NCI-H1092 (cell line): ENCODE measurements around the gene R3HDM4.
"Not testable (repeated sequence)": the region's sequence is repeated elsewhere in the genome, so short reads cannot be mapped to it uniquely, and the experiment has no call there.

Experiments
- DNase-seq: peaks from one replicate; lab custom pipeline; 2025; lab: John Stamatoyannopoulos, UW

Gene R3HDM4

DNA sequence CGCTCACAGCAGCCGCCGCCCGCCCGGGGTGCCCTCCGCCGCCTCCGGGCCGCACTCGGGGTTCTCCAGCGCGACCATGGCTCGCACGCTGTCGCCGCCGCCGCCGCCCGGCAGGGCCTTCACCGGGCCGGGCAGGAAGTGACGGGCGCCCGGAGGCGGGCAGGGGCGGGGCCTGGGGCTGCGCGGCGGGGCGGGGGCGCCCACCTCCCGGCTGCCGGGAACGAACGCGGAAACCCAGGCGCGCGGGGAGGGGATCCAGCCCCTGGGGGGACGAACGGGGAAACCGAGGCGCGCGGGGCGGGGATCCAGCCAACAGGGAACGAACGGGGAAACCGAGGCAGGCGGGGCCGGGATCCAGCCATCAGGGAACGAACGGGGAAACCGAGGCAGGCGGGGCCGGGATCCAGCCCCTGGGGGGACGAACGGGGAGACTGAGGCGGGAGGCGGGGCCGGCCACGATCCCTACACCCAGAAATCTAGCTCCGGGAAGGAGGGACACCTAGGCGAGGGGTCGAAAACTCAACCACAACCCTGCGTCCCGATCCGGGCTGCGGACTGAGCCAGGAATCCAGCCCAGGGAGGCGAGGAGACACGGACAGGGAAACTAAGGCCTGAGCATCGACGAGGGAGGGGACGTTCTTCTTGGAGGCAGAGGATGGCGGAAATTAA is at the start of gene R3HDM4:
Gene R3HDM4 (minus strand): TSS at position 140 of the 669 bp plus-strand sequence. CDS start 62 bp downstream, at position 78.
- peak; percentile 35 for DNase-seq

DNA sequence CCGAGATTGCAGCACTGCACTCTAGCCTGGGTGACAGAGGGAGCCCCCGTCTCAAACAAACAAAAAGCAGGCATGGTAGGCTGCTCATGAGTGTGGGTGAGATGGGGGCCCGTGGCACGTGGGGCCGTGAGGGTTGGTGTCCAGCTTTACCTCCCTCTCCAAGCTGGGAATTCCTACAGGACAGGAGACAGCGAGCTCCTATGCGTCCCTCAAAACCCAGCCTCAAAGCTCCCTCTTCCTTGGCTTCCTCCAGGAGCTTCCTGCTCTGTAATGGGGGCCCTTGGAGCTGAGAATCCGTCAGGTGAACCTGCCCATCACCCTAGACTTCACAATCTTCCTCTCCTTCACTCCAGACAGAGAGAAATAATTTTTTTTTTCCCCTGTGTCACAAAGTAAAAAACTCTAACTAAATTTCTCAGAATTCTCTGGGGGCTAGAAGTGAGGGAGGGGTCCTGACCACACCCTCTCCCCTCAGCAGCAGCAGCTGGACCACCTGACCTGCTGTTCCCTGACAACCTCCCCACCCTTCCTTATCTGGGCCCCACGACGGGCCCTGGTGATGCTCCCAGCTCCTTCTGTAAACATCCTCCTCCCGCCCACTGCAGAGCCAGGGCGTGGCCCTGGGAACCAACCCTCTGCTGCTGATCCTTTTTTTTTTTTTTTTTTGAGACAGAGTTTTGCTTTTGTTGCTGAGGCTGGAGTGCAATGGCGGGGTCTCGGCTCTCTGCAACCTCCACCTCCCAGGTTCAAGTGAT is 49.0 kb upstream of the R3HDM4 start:
- DNase-seq, result no peak

DNA sequence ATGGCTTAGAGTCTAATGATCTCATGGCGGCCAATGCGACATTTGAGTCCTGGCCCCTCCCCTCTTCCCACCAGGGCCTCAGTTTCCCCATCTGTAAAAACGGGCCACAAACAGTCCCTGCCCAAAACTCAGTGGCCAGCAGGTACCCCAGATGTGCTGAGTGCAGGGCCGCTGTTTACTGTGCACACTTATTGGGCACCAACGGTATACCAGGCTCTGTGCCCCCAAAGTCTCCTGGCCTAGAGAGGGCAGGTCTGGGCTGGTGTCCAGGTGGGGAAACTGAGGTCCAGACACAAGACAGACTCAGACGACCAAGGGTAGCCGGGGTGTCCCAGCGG is 47.6 kb upstream of the R3HDM4 start:
- DNase-seq, result no peak

DNA sequence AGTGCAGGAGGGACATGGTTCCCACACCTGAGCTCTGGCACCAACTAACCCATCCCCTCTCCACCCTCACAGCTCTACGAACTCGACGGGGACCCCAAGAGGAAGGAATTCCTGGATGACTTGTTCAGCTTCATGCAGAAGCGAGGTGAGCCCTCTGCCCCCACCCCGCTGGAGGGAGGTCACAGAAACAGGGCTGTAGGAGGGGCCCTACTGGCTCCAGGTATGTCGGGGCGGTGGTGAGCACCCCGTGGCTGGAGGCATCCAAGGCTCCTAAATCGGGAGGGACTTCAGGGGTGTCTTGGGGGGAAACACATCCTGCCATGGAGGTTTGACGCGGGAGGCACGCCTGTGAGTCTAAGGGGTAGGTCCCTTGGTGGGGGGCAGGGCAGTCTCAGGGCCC is 47.0 kb upstream of the R3HDM4 start:
- DNase-seq, result no peak

DNA sequence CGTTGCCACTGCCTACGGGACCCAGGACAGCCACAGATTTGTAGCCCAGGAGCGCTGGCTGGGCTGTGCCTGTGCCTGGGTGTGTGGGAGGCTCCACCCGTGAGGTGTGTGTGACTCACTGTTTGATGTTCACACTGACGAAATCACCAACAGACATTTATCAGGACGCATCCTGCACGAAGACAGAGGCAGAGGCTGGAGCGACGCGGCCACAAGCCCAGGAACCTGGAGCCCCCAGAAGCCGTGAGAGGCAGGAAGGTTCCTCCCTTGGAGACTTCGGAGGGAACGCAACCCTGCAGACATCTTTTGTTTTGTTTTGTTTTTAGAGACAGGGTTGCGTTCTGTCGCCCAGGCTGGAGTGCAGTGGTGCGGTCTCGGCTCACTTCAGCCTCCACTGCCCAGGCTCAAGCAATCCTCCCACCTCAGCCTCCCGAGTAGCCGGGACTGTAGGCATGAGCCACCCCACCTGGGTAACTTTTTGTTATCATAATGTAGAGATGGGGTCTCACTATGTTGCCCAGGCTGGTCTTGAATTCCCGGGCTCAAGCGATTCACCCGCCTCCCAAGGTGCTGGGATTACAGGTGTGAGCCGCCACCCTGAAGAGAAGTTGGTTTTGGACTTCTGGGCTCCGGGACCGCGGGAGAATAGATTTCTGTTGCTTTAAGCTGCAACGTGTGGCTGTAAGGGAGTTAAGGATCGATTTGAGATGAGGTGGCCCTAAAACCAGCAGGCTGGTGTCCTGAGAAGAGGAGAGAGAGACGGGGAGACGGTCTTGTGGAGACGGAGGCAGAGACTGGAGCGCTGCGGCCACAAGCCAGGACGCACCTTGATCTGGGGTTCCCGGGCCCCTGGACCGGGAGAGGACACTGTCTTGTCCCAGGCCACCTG is 46.2 kb upstream of the R3HDM4 start:
- no peak for DNase-seq

DNA sequence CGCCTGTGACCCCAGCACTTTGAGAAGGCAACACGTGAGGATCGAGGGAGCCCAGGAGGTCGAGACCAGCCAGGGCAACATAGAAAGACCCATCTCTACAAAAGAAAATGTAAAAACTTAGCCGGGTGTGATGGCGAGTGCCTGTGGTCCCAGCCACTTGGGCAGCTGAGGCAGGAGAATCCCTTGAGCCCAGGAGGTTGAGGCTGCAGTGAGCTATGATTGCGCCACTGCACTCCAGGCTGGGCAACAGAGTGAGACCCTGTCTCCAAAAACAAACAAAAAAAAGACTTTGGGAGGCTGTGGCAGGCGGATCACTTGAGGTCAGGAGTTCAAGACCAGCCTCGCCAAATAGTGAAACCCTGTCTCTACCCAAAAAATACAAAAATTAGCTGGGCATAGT is 44.6 kb upstream of the R3HDM4 start:
- not testable (repeated sequence) for DNase-seq

DNA sequence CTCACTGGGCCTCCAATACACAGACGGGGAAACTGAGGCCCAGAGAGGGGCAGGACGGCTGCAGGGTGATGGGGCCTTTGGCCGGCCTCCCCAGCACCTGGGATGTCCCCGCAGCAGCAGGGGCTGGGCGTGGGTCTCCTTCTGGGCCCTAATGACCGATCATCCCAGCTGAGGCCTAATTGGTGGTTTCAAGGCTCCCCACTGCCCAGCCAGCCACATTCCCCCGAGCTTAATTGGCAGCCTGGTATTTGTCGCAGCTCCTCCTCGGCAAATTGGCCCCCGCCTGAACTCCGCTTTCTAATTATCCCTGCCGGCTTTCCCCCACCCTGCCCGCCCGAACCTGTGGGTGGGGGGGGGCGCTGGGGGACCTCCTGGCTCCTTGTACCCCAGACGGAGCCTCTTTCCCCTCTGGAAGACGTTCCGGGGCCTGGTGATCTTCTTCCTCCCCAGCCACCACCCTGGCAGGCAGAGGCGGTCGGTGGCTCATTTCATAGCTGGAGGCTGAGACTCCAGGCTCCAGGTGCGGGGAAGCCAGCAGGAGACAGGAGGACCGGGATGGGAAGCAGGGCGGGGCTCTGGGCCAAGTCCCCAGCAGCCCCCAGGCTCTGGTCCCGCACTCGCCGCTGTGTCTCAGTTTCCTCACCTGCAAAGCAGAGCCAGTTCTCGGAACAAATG is 43.9 kb upstream of the R3HDM4 start:
- no peak for DNase-seq

DNA sequence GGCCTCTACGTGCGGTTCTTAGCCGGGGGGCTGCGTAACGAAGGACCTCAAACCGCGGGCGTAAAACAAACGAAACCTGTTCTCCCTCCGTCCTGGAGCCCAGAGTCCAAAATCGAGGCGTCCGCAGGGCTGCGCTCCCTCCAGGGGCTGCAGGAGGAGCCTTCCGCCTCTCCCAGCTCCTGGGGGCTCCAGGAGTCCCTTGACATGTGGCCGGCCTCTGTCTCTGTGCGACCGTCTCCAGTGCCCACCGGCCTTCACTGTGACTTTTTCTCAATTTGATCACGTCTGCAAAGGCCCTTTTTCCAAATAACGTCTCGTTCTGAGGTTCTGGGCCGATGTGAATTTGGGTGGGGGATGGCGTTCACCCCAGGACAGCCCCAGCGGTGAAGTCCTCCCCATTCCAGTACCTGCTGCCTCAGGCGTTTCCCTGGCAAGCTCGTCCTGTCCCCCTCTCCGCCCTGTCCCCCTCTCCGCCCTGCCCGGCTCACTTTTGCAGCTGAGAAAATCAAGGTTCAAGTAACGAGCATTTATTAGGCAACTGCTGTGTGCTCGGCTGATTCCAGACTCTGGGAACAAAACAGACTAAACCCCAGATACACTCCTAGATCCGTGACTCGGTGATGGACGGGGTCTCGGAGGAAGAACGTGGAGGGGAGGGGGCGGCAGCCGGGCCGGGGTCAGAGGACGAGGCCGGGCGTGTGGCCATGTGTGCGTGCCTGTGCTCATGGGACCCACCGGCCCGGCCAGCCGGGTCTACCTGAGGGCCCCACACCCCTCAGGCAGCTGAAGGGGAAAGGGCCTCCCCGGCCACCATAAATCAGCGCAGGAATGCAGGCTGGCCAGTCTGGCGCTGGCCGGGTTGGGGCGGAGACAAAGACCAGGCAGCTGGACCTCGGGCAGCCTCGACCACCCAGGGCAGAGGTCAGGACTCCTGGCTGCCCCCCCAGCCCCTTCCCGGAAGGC is 43.1 kb upstream of the R3HDM4 start:
- DNase-seq, result no peak

DNA sequence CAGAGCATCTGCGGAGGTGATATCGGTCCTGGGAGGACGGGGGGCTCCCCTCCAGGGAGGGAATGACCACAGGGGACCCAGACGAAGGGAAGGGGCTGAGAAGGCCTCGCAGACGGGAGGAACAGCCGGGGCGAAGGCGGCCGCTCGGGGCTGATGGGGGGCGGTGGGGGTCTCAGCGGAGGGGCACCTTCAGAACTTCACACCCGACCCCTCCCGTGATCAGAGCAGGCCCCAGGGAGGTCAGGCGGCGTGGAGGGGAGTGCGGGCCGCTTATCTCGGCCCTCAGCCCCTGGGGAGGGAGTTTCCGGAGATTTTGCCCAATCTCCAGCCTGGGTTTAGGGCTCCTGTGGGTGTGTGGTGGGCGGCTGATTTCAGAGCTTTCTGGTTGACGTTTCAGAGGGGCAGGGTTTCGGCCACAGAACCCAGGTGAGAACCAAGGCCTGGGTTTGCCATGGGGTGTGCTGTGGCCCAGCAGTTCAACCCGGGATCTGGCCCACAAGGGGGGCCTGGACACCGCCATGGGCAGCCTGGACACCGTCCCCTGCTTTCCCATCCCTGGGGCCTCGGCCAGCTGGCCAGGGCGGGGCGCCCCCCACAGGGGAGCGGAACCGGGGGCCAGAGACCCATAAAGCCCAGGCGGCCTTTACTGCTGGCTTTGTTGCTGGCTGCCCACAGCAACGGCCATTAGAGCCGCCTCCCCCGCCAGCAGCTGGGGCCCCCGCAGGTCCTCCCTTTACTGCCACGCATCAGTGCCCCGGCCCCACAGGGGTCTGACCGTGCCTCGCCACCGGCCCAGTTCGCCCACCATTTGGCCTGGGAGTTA is 41.9 kb upstream of the R3HDM4 start:
- no peak for DNase-seq

DNA sequence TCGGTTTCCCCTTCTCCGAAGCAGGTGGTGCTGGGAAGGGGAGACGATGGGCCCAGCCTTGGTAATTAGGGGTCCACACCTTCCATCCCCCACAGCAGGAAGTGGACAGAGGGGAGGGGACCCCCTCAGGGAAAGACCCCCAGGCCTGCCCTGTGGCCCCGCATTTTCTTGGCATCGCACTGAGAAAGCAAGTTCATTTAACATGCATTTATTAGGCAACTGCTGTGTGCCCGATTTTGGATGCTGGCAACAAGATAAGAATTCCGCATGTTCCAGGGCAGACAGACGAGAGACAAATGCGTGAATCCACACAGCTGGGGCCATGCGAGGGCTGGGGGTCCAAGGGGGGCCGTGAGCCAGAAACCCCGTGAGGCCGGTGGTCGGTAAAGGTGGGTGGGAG is 41.3 kb upstream of the R3HDM4 start:
- DNase-seq, result no peak

DNA sequence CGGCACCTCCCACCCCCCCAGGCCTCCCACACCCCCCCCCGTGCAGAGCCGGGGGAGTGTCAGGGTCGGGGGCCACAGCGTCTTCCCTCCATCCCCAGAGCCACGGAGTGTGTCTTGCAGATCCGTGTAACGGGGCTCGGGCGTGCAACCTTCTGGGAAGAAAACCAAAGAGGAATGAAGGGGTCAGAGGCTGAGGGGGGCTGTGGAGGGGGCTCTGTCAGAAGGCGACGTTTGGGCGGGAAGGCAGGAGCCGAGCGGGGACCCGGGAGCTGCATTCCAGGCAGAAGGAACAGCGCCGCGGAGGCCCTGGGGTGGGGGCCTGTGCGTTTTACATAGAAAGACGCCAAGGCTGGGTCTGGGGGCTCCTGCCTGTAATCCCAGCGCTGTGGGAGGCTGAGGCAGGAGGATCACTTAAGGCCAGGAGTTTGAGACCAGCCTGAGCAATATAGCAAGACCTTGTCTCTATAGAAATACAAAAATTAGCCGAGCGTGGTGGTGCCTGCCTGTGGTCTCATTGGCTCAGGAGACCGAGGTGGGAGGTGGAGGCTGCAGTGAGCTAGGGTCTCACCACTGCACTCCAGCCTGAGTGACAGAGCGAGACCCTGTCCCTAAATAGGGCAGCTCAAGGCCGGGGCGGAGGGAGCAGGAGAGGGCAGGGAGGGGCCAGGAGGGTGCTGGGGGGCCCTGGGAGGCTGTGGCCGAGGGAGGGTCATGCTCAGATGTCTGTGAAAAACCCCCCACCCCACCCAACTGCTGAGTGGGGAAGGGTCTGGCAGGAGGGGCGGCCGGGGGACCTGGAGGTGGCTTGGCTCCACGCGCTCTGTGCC is 40.6 kb upstream of the R3HDM4 start:
- no peak for DNase-seq

DNA sequence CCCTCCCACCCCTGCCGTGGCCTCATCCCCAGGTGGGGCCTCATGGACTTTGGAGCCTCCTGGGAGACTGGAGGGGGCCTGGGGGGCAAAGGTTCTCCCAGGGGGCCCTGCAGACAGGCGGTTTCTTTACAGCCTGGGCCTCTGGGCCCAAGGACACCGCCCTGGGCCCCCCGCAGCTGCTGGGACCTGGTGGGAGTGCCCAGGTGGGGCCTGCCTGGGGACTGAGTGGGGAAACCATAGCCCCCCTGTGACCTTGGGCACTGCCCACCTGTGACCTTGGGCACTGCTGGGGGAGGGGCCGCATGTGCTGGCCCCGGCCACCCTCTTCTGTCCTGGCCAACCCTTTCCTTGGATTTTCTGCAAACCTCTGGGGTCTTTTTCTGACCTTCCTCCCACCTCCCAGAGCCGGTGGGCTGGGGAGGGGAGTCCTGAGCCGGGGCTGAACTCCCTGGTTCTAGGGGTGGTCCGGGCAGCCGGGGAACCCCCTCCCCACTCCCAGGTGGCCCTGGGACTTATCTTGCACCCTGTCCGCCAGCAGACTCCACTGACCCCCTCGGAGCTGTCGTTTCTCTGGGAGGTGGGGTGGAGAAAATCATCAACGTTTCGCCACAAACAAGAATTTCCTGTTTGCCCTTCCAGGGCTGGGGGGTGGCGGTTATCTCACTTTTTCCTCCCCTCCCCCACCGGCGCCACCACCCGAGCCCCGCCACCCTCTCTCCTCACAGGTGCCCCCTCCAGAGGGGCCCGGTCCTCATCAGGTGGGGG is 39.8 kb upstream of the R3HDM4 start:
- DNase-seq, result no peak

DNA sequence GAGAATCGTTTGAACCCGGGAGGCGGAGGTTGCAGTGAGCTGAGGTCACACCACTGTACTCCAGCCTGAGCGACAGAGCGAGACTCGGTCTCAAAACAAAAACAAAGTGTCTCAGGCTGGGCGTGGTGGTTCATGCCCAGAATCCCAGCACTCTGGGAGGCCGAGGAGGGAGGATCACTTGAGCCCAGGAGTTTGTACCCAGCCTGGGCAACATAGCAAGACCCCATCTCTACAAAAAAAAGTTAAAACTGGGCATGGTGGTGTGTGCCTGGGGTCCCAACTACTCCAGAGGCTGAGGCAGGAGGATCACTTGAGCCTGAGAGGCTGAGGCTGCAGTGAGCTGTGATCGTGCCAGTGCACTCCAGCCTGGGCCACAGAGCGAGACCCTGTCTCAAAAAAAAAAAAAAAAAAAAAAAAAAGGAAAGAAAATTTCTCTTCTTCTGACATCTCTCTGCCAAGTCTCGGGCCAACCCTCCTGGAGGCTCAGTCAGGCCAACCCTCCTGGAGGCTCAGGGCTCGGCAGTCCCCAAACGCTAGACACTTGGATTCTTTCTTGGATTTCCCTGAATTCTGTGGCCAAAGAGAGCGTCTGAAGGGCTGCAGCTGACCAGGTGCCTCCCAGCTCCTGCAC is 39.1 kb upstream of the R3HDM4 start:
- no peak for DNase-seq

DNA sequence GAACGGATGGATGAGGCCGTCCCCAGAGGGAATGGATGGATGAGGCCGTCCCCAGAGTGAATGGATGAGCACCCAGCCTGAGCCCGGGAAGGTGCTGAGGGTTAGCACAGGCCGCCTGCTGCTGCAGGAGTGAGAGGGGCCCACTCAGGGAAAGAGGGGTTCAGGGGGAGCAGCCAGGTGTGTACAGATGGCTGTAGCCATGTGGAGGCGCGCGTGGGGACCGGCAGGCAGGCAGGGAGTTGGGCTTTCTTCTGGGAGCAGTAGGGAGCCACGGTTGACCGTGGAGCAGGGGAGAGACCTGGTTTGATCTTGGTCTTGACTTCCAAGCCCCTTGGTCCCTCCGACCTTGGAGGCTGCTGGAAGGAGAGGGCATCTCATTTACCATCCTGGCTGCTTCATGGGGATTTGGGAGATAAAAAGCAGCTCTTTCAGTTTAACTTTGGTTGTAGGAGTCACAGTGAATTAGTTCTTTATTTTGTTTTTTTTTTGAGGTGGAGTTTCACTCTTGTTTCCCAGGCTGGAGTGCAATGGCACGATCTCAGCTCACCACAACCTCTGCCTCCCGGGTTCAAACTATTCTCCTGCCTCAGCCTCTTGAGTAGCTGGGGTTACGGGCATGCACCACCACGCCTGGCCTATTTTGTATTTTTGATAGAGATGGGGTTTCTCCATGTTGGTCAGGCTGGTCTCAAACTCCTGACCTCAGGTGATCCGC is 37.5 kb upstream of the R3HDM4 start:
- DNase-seq, result no peak

DNA sequence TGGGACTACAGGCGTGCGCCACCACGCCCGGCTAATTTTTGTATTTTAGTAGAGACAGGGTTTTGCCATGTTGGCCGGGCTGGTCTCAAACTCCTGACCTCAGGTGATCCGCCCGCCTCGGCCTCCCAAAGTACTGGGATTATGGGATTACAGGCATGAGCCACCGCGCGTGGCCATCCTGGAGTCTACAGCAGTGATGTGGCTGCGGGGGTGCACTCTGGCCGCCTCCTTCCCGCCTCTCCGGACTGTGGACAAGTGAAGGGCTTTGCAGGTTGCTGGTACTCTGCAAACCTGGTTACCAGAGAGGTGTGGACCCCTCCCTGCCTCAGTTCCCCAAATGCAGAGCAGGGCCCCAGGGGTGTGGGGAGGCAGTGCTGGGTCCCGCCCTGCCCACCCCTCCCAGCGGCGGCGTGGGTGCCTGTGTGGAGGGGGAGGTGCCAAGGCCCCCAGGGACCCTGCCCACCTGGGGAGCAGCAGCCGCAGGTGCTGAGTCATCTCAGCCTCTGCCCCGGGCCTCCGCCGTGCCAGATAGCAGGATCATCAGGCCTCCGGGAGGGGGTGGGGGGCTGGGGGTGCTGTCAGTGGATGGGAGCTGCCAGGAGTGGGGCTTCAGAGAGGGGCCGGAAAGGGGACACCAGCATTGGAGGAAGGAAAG is 36.0 kb upstream of the R3HDM4 start:
- DNase-seq, result no peak

DNA sequence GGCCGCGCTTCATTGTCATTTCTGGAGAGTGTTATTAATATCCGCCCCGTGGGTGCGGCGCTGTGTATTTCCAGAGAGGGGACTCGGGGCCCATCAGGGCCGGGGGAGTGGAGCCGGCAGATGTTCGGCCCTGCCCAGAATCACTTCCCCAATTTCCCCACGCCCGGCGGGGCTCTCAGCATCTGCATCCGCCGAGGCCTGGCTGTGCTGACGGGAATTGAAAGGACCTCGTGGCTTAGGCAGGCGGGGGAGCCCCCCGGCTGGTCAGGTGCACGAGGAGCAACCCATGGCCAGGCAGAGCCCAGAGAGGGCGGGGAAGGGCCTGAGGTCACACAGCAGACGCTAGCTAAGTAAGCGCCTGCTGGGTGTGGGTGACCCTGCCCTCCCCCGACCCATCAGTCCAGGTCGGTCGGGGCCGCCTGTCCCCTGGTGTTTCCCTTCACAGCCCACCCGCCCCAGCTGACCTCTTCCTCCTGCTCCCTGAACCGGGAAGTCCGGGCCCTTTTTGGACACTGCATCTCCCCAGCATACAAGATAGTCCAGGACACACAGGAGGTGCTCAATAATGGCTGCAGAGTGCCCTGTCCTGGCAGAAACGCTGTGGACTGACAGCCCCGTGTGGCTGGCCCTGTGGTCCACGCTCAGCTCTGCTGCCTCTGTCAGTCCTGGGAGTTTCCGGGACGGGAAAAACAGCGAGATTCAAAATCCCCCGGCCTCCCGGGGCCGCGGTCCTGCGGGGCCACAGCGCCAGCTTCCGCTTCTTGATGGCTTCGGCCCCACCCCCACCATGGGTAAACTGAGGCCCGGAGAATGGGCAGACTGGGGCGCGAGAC is 34.9 kb upstream of the R3HDM4 start:
- no peak for DNase-seq
